H1 (cell line): ENCODE measurements around the gene CMTM3. TPM values are rescaled to one million over a fixed set of nuclear protein-coding genes. Genes with fewer than 3 reads are reported as not detected.

Source experiments
- CTCF ChIA-PET: fragments of 300-600 bp; sonication (Branson Sonifier 250); formaldehyde crosslinking; loops from one replicate; lab custom pipeline; 2021; ENCODE audit not compliant: partially characterized antibody; lab: Charles Lee
- POLR2A ChIA-PET: fragments of 300-600 bp; sonication (Branson Sonifier 250); formaldehyde crosslinking; loops from one replicate; lab custom pipeline; 2021; ENCODE audit warnings: inconsistent platforms; ENCODE audit not compliant: partially characterized antibody; lab: Charles Lee
- DNase-seq, 2 experiments: peaks; one replicate each; pipeline versions ENCODE4 v3.0.0 to v3.0.0-alpha.2; 2010 to 2022; ENCODE audit warnings: low spot score in 2 of 2, low read depth in 1 of 2, mixed read lengths in 1 of 2
- FAIRE-seq: peaks from 2 replicates; lab custom pipeline; 2011; peaks lifted over from hg19 to GRCh38; lab: Jason Lieb, UNC
- H2AFZ ChIP-seq: 2 replicates; pipeline ENCODE4 v1.8.1; 2012; ENCODE audit warnings: low read length, inconsistent platforms
- H2AK5ac ChIP-seq: 2 replicates; pipeline ENCODE4 v1.6.1; 2013; ENCODE audit warnings: low read depth, low read length
- H2BK120ac ChIP-seq: replicated peaks from 2 replicates; pipeline ENCODE3; 2013; ENCODE audit warnings: low read depth, low read length, inconsistent platforms
- H2BK12ac ChIP-seq: 2 replicates; pipeline ENCODE4 v1.6.1; 2013; ENCODE audit warnings: low read depth, low read length
- H2BK15ac ChIP-seq: 2 replicates; pipeline ENCODE4 v1.6.1; 2013; ENCODE audit warnings: low read length
- H2BK20ac ChIP-seq: 2 replicates; pipeline ENCODE4 v1.6.1; 2013; ENCODE audit warnings: low read length
- H2BK5ac ChIP-seq: 2 replicates; pipeline ENCODE4 v1.6.1; 2013; ENCODE audit warnings: low read depth, low read length
- H3K14ac ChIP-seq: 2 replicates; pipeline ENCODE4 v1.6.1; 2013; ENCODE audit warnings: inconsistent platforms; ENCODE audit not compliant: insufficient read length
- H3K18ac ChIP-seq: 2 replicates; pipeline ENCODE4 v1.6.1; 2013; ENCODE audit warnings: low read length; ENCODE audit errors: extremely low read depth
- H3K23ac ChIP-seq: 2 replicates; pipeline ENCODE4 v1.6.1; 2013; ENCODE audit warnings: inconsistent platforms; ENCODE audit not compliant: insufficient read length
- H3K23me2 ChIP-seq: 2 replicates; pipeline ENCODE4 v1.6.1; 2013; ENCODE audit warnings: low read depth, low read length
- H3K27ac ChIP-seq: 2 replicates; pipeline ENCODE4 v1.6.1; 2011; ENCODE audit warnings: low read depth, low read length, inconsistent platforms
- H3K27me3 ChIP-seq, 4 experiments: replicated peaks in 1 of 4; 1 replicate in 1 of 4; 2 replicates in 3 of 4; pipeline versions ENCODE4 v1.6.1 to v1.8.1; 2011 to 2013; ENCODE audit warnings: low read length in 3 of 4, mild to moderate bottlenecking in 3 of 4, inconsistent platforms in 2 of 4, mixed read lengths in 2 of 4, moderate library complexity in 1 of 4; ENCODE audit not compliant: control insufficient read depth in 3 of 4, insufficient read depth in 3 of 4; ENCODE audit errors: extremely low read depth in 1 of 4
- H3K36me3 ChIP-seq, 4 experiments: 2 replicates each; pipeline versions ENCODE4 v1.6.1 to v1.8.1; 2011 to 2013; ENCODE audit warnings: mild to moderate bottlenecking in 4 of 4, low read length in 3 of 4, moderate library complexity in 2 of 4, control low read depth in 1 of 4, inconsistent platforms in 1 of 4; ENCODE audit not compliant: insufficient read depth in 4 of 4, control insufficient read depth in 2 of 4
- H3K4ac ChIP-seq: replicated peaks from 2 replicates; pipeline ENCODE3; 2013; ENCODE audit warnings: low read length, low read depth, mixed read lengths, inconsistent platforms; ENCODE audit not compliant: insufficient read length
- H3K4me1 ChIP-seq, 4 experiments: replicated peaks in 1 of 4; 1 replicate in 1 of 4; 2 replicates in 3 of 4; pipeline versions ENCODE4 v1.6.1 to v1.8.1; 2011 to 2013; ENCODE audit warnings: low read length in 3 of 4, inconsistent platforms in 2 of 4, mixed read lengths in 1 of 4; ENCODE audit not compliant: insufficient read depth in 4 of 4, control insufficient read depth in 3 of 4
- H3K4me2 ChIP-seq, 2 experiments: 2 replicates each; pipeline versions ENCODE4 v1.6.1 to v1.8.1; 2011 to 2013; ENCODE audit warnings: low read depth in 2 of 2, low read length in 2 of 2, control low read depth in 1 of 2, inconsistent platforms in 1 of 2, mild to moderate bottlenecking in 1 of 2; ENCODE audit not compliant: insufficient read depth in 1 of 2
- H3K4me3 ChIP-seq, 4 experiments: fragments of 200-600, 300-600 bp in 1 of 4; sonication (generic), shearing (Covaris generic), sonication (Bioruptor Twin) in 1 of 4; 2 replicates each; pipeline versions ENCODE4 v1.5.1 to v1.8.1; 2011 to 2016; ENCODE audit warnings: low read length in 4 of 4, low read depth in 3 of 4, control low read depth in 2 of 4, inconsistent platforms in 2 of 4, mild to moderate bottlenecking in 2 of 4, mixed read lengths in 1 of 4, moderate library complexity in 1 of 4; ENCODE audit not compliant: insufficient read depth in 2 of 4; ENCODE audit errors: extremely low read depth in 1 of 4
- H3K56ac ChIP-seq: replicated peaks from 2 replicates; pipeline ENCODE3; 2013; ENCODE audit warnings: low read depth, mild to moderate bottlenecking, mixed read lengths, low read length, inconsistent platforms; ENCODE audit not compliant: insufficient read length
- H3K79me1 ChIP-seq: 2 replicates; pipeline ENCODE4 v1.6.1; 2013; ENCODE audit warnings: low read depth, low read length, control low read depth
- H3K79me2 ChIP-seq, 2 experiments: 2 replicates each; pipeline versions ENCODE4 v1.6.1 to v1.8.1; 2012 to 2013; ENCODE audit warnings: low read length in 2 of 2, mild to moderate bottlenecking in 2 of 2, inconsistent platforms in 1 of 2; ENCODE audit not compliant: insufficient read depth in 2 of 2, control insufficient read depth in 1 of 2
- H3K9ac ChIP-seq, 4 experiments: replicated peaks in 1 of 4; 1 replicate in 1 of 4; 2 replicates in 3 of 4; pipeline versions ENCODE4 v1.6.1 to v1.8.1; 2011 to 2013; ENCODE audit warnings: low read depth in 3 of 4, low read length in 3 of 4, control low read depth in 2 of 4, mild to moderate bottlenecking in 2 of 4, moderate library complexity in 2 of 4, inconsistent platforms in 1 of 4; ENCODE audit errors: extremely low read depth in 1 of 4
- H3K9me3 ChIP-seq, 2 experiments: 2 replicates each; pipeline versions ENCODE4 v1.6.1 to v1.8.1; 2012 to 2013; ENCODE audit warnings: mild to moderate bottlenecking in 2 of 2, moderate library complexity in 2 of 2, control low read depth in 1 of 2, inconsistent platforms in 1 of 2, low read depth in 1 of 2, low read length in 1 of 2, mixed read lengths in 1 of 2; ENCODE audit not compliant: insufficient read depth in 2 of 2
- H4K20me1 ChIP-seq, 2 experiments: replicated peaks in 1 of 2; 2 replicates each; pipeline versions ENCODE3 to v1.8.1; 2011 to 2013; ENCODE audit warnings: inconsistent platforms in 2 of 2, low read length in 2 of 2, mild to moderate bottlenecking in 1 of 2; ENCODE audit not compliant: insufficient read depth in 2 of 2, control insufficient read depth in 1 of 2
- H4K5ac ChIP-seq: 2 replicates; pipeline ENCODE4 v1.6.1; 2013; ENCODE audit warnings: low read length, low read depth, mixed read lengths, inconsistent platforms; ENCODE audit not compliant: insufficient read length
- H4K8ac ChIP-seq: 2 replicates; pipeline ENCODE4 v1.8.0; 2013; ENCODE audit warnings: mild to moderate bottlenecking, moderate library complexity, low read length, inconsistent platforms; ENCODE audit not compliant: insufficient read depth; ENCODE audit errors: extremely low read depth
- H4K91ac ChIP-seq: replicated peaks from 2 replicates; pipeline ENCODE3; 2013; ENCODE audit warnings: low read length, mixed read lengths, inconsistent platforms; ENCODE audit not compliant: insufficient read length
- BACH1 ChIP-seq: IDR thresholded peaks from 2 replicates; pipeline ENCODE4 v1.6.1; 2012; ENCODE audit warnings: low read length, improper control_type of control experiment
- CHD2 ChIP-seq: IDR thresholded peaks from 2 replicates; pipeline ENCODE4 v1.6.1; 2012; ENCODE audit warnings: low read length, improper control_type of control experiment
- E2F6 ChIP-seq: IDR thresholded peaks from 2 replicates; pipeline ENCODE4 v1.6.1; 2012; ENCODE audit warnings: inconsistent platforms
- GTF2F1 ChIP-seq: IDR thresholded peaks from 2 replicates; pipeline ENCODE4 v1.6.1; 2012; ENCODE audit warnings: low read depth, low read length, improper control_type of control experiment, borderline replicate concordance
- SP2 ChIP-seq: IDR thresholded peaks from 2 replicates; pipeline ENCODE4 v1.6.1; 2012; ENCODE audit warnings: mild to moderate bottlenecking, low read length, inconsistent platforms
- TCF12 ChIP-seq: IDR thresholded peaks from 2 replicates; pipeline ENCODE4 v1.6.1; 2011; ENCODE audit warnings: low read depth, mild to moderate bottlenecking, low read length
- WGBS, 2 experiments: shearing (Covaris generic) in 1 of 2; methylation state at CpG; one replicate each; pipeline versions ENCODE4 v1.1.6 to v1.1.7; 2013 to 2015; ENCODE audit warnings: low lambda C conversion rate in 2 of 2, mixed read lengths in 2 of 2, inconsistent platforms in 1 of 2, low coverage in 1 of 2, missing lambda C conversion rate in 1 of 2; ENCODE audit not compliant: insufficient replicate concordance in 2 of 2, insufficient coverage in 1 of 2, insufficient read length in 1 of 2; ENCODE audit errors: extremely low coverage in 1 of 2, missing lambda C conversion rate in 1 of 2; 5-methylcytosine and 5-hydroxymethylcytosine counted together
- polyA plus RNA-seq, 7 experiments: library from polyadenylated mRNA; depleted of rRNA in 3 of 7; stranded (reverse) in 5 of 7; unstranded in 2 of 7; fragments of >200 nt in 5 of 7; fragments of 200-250 nt in 2 of 7; gene quantifications; 1 replicate in 5 of 7; 2 replicates in 1 of 7; 4 replicates in 1 of 7; pipeline versions ENCODE4 v1.2.1 to v1.2.3, GENCODE V29; 2011 to 2013; ENCODE audit warnings: missing spikeins in 2 of 7, mixed read lengths in 2 of 7
- total RNA-seq: library from RNA; stranded (reverse); fragmentation: NEBNext Ultra II Directional; extraction: Animal tissue kit (Norgen Biotek cat#: 25700); gene quantifications from 2 replicates; pipeline ENCODE4 v1.2.1, GENCODE V29; 2021

Gene CMTM3
- total and polyA plus RNA-seq, 2 of the 8 experiments (the other 6 are each of a cell fraction or from before 2014, with no cell fraction given), result 24.7 to 24.8 TPM

DNA sequence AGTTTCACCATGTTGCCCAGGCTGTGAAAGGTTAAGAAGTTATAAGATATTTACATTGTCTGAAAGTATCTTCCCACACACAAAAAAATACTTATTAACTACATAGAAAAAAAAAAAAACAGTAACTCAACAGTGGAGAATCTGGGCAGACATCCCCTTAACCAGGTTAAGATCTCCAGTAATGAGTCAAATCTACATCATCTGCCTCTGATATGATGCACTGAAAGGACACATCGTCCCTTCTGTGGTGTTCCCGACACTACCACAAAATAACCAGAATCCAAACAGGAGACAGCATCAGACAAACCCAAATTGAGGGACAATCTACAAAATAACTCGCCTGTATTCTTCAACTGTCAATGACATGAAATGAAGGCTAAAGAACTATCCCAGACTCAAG, 52.0 kb downstream of the CMTM3 start:
- H2BK120ac ChIP-seq, result no peak overlapping the region
- DNase-seq (no peak), FAIRE-seq (no peak)
- ChIA-PET CTCF (interaction anchor here (2.0 kb wide), 1 partner anchor 48 kb away, joined by 5 read pairs; no protein-coding TSS in a partner anchor), POLR2A (interaction anchor here (1.7 kb wide), 1 partner anchor 95 kb away, joined by 5 read pairs; the partner anchor contains the start of gene DYNC1LI2)
- H3K23ac ChIP-seq, result no peak overlapping the region
- TF ChIP-seq GTF2F1 (no peak), SP2 (no peak), CHD2 (no peak), BACH1 (no peak), TCF12 (no peak), E2F6 (no peak)
- H3K18ac ChIP-seq, result no peak overlapping the region
- H3K56ac ChIP-seq, result no peak overlapping the region
- H2BK20ac ChIP-seq, result no peak overlapping the region
- no peak overlapping the region for H3K14ac ChIP-seq
- H2BK12ac ChIP-seq, result no peak overlapping the region
- no peaks in the 10 kb centered on the region for H3K9me3 ChIP-seq
- H3K4me1 ChIP-seq, result no peaks in the 10 kb centered on the region
- no peak overlapping the region for H4K91ac ChIP-seq
- no peak overlapping the region for H3K4ac ChIP-seq
- H2AFZ ChIP-seq, result no peak overlapping the region
- peaks cover 4% of the 10 kb centered on the region; the same call in 1 of the 2 replicates for H3K79me1 ChIP-seq
- H3K9ac ChIP-seq, result no peak overlapping the region
- no peak overlapping the region for H4K5ac ChIP-seq
- H3K27me3 ChIP-seq, result no peaks in the 10 kb centered on the region
- no peak overlapping the region for H3K4me2 ChIP-seq
- H3K4me3 ChIP-seq, result no peak overlapping the region
- H3K36me3 ChIP-seq, result no peaks in the 10 kb centered on the region
- 89% methylated on average over 3 of the region's 3 CpGs; no CpG with 5 or more reads in 1 of the 2 experiments for WGBS, 2 experiments
- H2AK5ac ChIP-seq, result no peak overlapping the region
- H3K79me2 ChIP-seq, result peaks cover 0 to 20% of the 10 kb centered on the region in 2 experiments; a peak in 2 of 4 replicates
- no peaks in the 10 kb centered on the region; the same call in 1 of the 2 replicates for H3K23me2 ChIP-seq
- no peak overlapping the region for H4K8ac ChIP-seq
- H2BK15ac ChIP-seq, result no peak overlapping the region
- H3K27ac ChIP-seq, result no peak overlapping the region
- H4K20me1 ChIP-seq, result peaks cover 2 to 5% of the 10 kb centered on the region in 2 experiments
- H2BK5ac ChIP-seq, result no peak overlapping the region
